DOHH2 (cell line): ENCODE data around the gene MYBPC1.

Experiments used
- H3F3A ChIP-seq: fragments of 200-600 bp; sonication (generic), shearing (Covaris generic); 2 replicates; pipeline ENCODE4 v1.6.0; 2016; ENCODE audit warnings: antibody characterized with exemption, mild to moderate bottlenecking; ENCODE audit not compliant: control insufficient read depth, insufficient read depth
- H3K27ac ChIP-seq: fragments of 200-600 bp; sonication (generic); 2 replicates; pipeline ENCODE4 v1.5.1; 2014; ENCODE audit warnings: low read depth, mild to moderate bottlenecking, low read length, moderate library complexity
- H3K27me3 ChIP-seq: fragments of 200-600 bp; sonication (generic); 2 replicates; pipeline ENCODE4 v1.6.1; 2014; ENCODE audit warnings: mild to moderate bottlenecking, low read length, mixed read lengths; ENCODE audit not compliant: control insufficient read depth
- H3K36me3 ChIP-seq: fragments of 200-600 bp; sonication (generic); 2 replicates; pipeline ENCODE4 v1.6.1; 2014; ENCODE audit warnings: mild to moderate bottlenecking, low read length, moderate library complexity, mixed read lengths; ENCODE audit not compliant: control insufficient read depth
- H3K4me1 ChIP-seq: fragments of 200-600 bp; sonication (generic); 2 replicates; pipeline ENCODE4 v1.6.1; 2014; ENCODE audit warnings: mild to moderate bottlenecking, low read length, mixed read lengths; ENCODE audit not compliant: control insufficient read depth
- H3K4me2 ChIP-seq: fragments of 200-600 bp; sonication (generic); 2 replicates; pipeline ENCODE4 v1.6.0; 2014; ENCODE audit warnings: mild to moderate bottlenecking, low read length, moderate library complexity
- H3K4me3 ChIP-seq: fragments of 200-600 bp; sonication (generic); 2 replicates; pipeline ENCODE4 v1.5.1; 2014; ENCODE audit warnings: mild to moderate bottlenecking, low read length, mixed read lengths
- H3K79me2 ChIP-seq: fragments of 200-600 bp; sonication (generic); 2 replicates; pipeline ENCODE4 v1.6.1; 2014; ENCODE audit warnings: mild to moderate bottlenecking, low read length, mixed read lengths; ENCODE audit not compliant: control insufficient read depth
- H3K9me2 ChIP-seq: fragments of 200-600 bp; sonication (generic); replicated peaks from 2 replicates; pipeline ENCODE4 v1.6.1; 2014; ENCODE audit warnings: mild to moderate bottlenecking, low read length, mixed read lengths; ENCODE audit not compliant: control insufficient read depth
- H3K9me3 ChIP-seq: fragments of 200-600 bp; sonication (generic); 2 replicates; pipeline ENCODE4 v1.6.1; 2014; ENCODE audit warnings: antibody characterized with exemption, low read length, mixed read lengths; ENCODE audit not compliant: control insufficient read depth, insufficient read depth
- H4K20me1 ChIP-seq: fragments of 200-600 bp; sonication (generic); 2 replicates; pipeline ENCODE4 v1.6.0; 2014; ENCODE audit warnings: low read depth, mild to moderate bottlenecking, antibody characterized with exemption, low read length, moderate library complexity; ENCODE audit not compliant: control insufficient read depth, insufficient read depth
- EZH2phosphoT487 ChIP-seq: fragments of 200-600 bp; sonication (generic); IDR thresholded peaks from 2 replicates; pipeline ENCODE4 v1.6.1; 2017; ENCODE audit warnings: borderline replicate concordance, mild to moderate bottlenecking, antibody characterized with exemption, low read length, moderate library complexity, mixed read lengths
- TF ChIP-seq, protein P1 (sequence below): fragments of 200-600 bp; sonication (generic); IDR thresholded peaks from one replicate; pipeline ENCODE4 v1.5.1; 2014; ENCODE audit warnings: antibody characterized with exemption, mild to moderate bottlenecking, low read depth, low read length; ENCODE audit not compliant: poor library complexity, severe bottlenecking

Gene MYBPC1

DNA sequence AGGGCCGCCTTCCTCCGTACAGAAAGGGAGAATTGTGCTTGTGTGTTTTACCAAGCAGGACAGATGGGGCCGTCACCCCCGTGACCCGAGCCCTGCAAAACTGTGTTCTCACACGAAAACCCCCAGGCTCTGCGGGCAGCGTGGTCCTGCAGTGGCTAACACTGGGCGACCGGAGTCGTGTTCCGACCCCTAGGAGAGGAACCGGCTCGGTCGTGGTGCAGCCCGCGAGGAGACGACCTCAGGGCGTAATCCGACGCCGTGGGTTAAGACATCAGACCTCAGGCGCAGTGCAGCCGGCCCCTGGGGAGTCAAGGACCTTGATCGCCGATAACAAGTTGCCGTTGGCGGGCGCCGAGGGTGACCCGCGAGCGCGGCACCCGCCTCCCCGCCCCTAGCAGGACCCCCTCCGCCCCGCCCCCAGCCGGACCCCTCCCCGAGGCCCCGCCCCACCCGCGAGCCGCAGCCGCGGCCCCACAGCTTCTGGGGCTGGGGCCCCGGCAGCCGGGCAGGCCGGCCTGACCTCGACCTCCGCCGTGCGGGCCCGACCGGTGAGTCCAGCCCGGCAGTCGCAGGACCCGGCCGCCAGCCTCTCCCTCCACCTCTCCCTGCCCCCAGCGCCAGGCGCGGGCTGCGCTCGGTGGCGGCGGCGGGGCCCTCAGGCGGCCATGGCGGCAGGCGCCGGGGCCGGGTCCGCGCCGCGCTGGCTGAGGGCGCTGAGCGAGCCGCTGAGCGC, 102.6 kb downstream of the MYBPC1 start, which contains the start of gene CHPT1:
CHPT1 (plus strand) TSS at position 444 of the 733 bp plus-strand sequence; CDS start at position 666, 222 bp downstream.
- H3K27me3 ChIP-seq: no peaks in the 10 kb centered on the region
- H3K4me3 ChIP-seq: peak within 1 kb of the TSS; percentile 85
- H3K4me1 ChIP-seq: peaks cover 44% of the 10 kb centered on the region
- peak within 1 kb of the TSS; percentile 79 for H3K4me2 ChIP-seq
- no peaks in the 10 kb centered on the region for H3F3A ChIP-seq
- H3K36me3 ChIP-seq: peaks cover 11% of the 10 kb centered on the region
- peak within 1 kb of the TSS; percentile 1; the same call in 1 of the 2 replicates for H3K27ac ChIP-seq
- no peaks in the 10 kb centered on the region for H4K20me1 ChIP-seq
- no peaks in the 10 kb centered on the region for H3K9me2 ChIP-seq
- peaks cover 44% of the 10 kb centered on the region for H3K79me2 ChIP-seq
- TF ChIP-seq, protein P1, sequence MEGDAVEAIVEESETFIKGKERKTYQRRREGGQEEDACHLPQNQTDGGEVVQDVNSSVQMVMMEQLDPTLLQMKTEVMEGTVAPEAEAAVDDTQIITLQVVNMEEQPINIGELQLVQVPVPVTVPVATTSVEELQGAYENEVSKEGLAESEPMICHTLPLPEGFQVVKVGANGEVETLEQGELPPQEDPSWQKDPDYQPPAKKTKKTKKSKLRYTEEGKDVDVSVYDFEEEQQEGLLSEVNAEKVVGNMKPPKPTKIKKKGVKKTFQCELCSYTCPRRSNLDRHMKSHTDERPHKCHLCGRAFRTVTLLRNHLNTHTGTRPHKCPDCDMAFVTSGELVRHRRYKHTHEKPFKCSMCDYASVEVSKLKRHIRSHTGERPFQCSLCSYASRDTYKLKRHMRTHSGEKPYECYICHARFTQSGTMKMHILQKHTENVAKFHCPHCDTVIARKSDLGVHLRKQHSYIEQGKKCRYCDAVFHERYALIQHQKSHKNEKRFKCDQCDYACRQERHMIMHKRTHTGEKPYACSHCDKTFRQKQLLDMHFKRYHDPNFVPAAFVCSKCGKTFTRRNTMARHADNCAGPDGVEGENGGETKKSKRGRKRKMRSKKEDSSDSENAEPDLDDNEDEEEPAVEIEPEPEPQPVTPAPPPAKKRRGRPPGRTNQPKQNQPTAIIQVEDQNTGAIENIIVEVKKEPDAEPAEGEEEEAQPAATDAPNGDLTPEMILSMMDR: no peak
- no peak for TF ChIP-seq EZH2phosphoT487
- H3K9me3 ChIP-seq: no peaks in the 10 kb centered on the region

DNA sequence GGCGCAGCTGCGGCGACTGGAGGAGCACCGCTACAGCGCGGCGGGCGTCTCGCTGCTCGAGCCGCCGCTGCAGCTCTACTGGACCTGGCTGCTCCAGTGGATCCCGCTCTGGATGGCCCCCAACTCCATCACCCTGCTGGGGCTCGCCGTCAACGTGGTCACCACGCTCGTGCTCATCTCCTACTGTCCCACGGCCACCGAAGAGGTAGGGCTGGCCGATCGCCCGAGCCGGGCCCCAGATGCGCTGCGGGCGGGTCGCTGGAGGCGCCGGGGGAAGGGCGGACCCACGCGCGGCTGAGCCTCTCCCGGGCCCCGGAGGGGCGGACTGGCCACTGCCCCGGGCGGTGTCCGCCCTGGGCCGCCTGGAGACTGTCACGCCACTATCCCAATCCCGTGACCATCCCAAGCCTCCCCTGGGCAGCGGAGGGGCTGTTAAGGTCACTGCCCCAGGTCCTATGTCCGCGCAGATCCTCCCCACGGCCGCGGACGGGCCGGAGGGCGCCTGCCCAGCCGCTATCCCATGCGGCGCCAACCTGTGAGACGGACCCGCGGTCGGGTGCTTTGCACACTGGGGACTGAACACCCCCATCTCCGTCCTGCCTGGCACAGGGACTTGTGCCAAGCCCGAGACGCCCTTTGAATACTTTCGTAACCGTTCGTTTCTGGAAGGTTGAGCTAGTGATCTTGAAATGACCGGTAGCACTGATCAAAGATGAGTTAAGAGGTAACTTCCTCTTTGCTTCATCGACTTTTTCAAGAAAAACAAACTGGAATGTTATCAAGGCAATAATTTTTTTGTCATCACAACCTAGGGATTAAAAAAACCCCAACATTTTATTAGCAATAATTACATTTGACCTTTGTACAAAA, 103.4 kb downstream of the MYBPC1 start:
- Histone ChIP-seq H3K27ac (peak overlapping the region; percentile 1; the same call in 1 of the 2 replicates), H3K27me3 (no peaks in the 10 kb centered on the region), H3K4me1 (peaks cover 49% of the 10 kb centered on the region), H3K4me2 (peak overlapping the region; percentile 79), H3K36me3 (peaks cover 11% of the 10 kb centered on the region), H4K20me1 (no peaks in the 10 kb centered on the region), H3K4me3 (peak overlapping the region; percentile 85), H3F3A (no peaks in the 10 kb centered on the region), H3K79me2 (peaks cover 52% of the 10 kb centered on the region), H3K9me2 (no peaks in the 10 kb centered on the region), H3K9me3 (no peaks in the 10 kb centered on the region)
- no peak for TF ChIP-seq EZH2phosphoT487
- TF ChIP-seq, protein P1: no peak

DNA sequence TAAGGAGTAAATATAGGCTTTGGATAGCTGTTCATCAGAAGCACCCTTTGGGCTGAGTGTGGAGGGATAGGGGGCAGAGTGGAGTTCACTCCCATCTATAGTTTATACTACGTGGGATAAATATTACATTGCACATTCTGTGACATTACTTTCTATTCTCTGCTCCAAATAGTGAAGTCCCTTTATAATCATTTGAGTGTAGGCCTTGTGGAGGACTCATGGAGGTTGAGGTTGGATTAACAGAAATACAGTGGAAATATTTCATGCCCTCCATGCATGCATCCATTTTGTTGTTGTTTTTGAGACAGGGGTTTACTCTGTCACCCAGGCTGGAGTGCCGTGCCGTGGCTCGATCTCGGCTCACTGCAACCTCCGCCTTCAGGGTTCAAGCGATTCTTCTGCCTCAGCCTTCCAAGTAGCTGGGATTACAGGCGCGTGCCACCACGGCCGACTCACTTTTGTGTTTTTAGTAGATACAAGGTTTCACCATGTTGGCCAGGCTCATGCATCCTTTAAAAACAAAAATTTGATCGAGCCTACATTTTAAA, 104.1 kb downstream of the MYBPC1 start:
- H4K20me1 ChIP-seq: no peaks in the 10 kb centered on the region
- H3F3A ChIP-seq: no peaks in the 10 kb centered on the region
- TF ChIP-seq EZH2phosphoT487: no peak
- TF ChIP-seq, protein P1: peak; percentile 56
- peak overlapping the region; percentile 85 for H3K4me3 ChIP-seq
- peaks cover 49% of the 10 kb centered on the region for H3K4me1 ChIP-seq
- no peaks in the 10 kb centered on the region for H3K9me2 ChIP-seq
- no peaks in the 10 kb centered on the region for H3K9me3 ChIP-seq
- no peak overlapping the region for H3K27ac ChIP-seq
- peaks cover 11% of the 10 kb centered on the region for H3K36me3 ChIP-seq
- H3K79me2 ChIP-seq: peaks cover 59% of the 10 kb centered on the region
- H3K27me3 ChIP-seq: no peaks in the 10 kb centered on the region
- H3K4me2 ChIP-seq: peak overlapping the region; percentile 79
